OCI-LY3 (cell line): ENCODE measurements around the gene ADCY7.

ENCODE experiments used
- H2AFZ ChIP-seq: fragments of 200-600, 300-600 bp; shearing (Covaris generic); 2 replicates; pipeline ENCODE4 v1.6.0; 2014; ENCODE audit warnings: antibody characterized with exemption, low read depth, low read length
- H3K27ac ChIP-seq: fragments of 200-600, 300-600 bp; sonication (generic); 2 replicates; pipeline ENCODE4 v1.5.1; 2014; ENCODE audit warnings: mild to moderate bottlenecking, low read length, moderate library complexity, mixed read lengths
- H3K27me3 ChIP-seq: fragments of 200-600, 300-600 bp; sonication (generic); 2 replicates; pipeline ENCODE4 v1.6.1; 2014; ENCODE audit warnings: low read depth, low read length, mixed read lengths
- H3K36me3 ChIP-seq: fragments of 200-600, 300-600 bp; sonication (generic); replicated peaks from 2 replicates; pipeline ENCODE3; 2014; ENCODE audit warnings: low read depth, low read length, mixed read lengths
- H3K4me1 ChIP-seq: fragments of 300-600, 200-600 bp; sonication (generic); 2 replicates; pipeline ENCODE4 v1.6.1; 2014; ENCODE audit warnings: low read length, mixed read lengths
- H3K4me2 ChIP-seq: fragments of 200-600, 300-600 bp; sonication (generic); 2 replicates; pipeline ENCODE4 v1.6.1; 2014; ENCODE audit warnings: low read length, mixed read lengths
- H3K4me3 ChIP-seq: fragments of 300-600, 200-600 bp; sonication (generic); 2 replicates; pipeline ENCODE4 v1.5.1; 2014; ENCODE audit warnings: antibody characterized with exemption, mild to moderate bottlenecking, low read length, moderate library complexity
- H3K79me2 ChIP-seq: fragments of 300-600, 200-600 bp; shearing (Covaris generic); 2 replicates; pipeline ENCODE4 v1.6.1; 2014; ENCODE audit warnings: mild to moderate bottlenecking, low read length, mixed read lengths
- H3K9ac ChIP-seq: fragments of 300-600, 200-600 bp; shearing (Covaris generic); 2 replicates; pipeline ENCODE4 v1.6.0; 2014; ENCODE audit warnings: mild to moderate bottlenecking, low read length, moderate library complexity
- H3K9me3 ChIP-seq: fragments of 200-600, 300-600 bp; shearing (Covaris generic); 2 replicates; pipeline ENCODE4 v1.6.1; 2014; ENCODE audit warnings: low read length, mixed read lengths; ENCODE audit not compliant: insufficient read depth
- H4K20me1 ChIP-seq: fragments of 200-600, 300-600 bp; sonication (generic); 2 replicates; pipeline ENCODE4 v1.6.1; 2016; ENCODE audit warnings: low read length, mixed read lengths; ENCODE audit not compliant: insufficient read depth
- CTCF ChIP-seq: fragments of 200-600, 300-600 bp; sonication (generic); IDR thresholded peaks from 2 replicates; pipeline ENCODE4 v1.5.1; 2014; ENCODE audit warnings: antibody characterized with exemption, low read length, low read depth
- EZH2phosphoT487 ChIP-seq: fragments of 200-600 bp; shearing (Covaris generic); IDR thresholded peaks from 2 replicates; pipeline ENCODE4 v1.6.1; 2018; ENCODE audit warnings: antibody characterized with exemption, mixed run types, low read depth

The ADCY7 gene

GRCh38 chr16:50324345-50324744, 58.0 kb downstream of the ADCY7 start:
- TF ChIP-seq CTCF, result no peak
- no peak for TF ChIP-seq EZH2phosphoT487
- Histone ChIP-seq H2AFZ (no peak overlapping the region), H3K4me1 (peaks cover 11% of the 10 kb centered on the region), H4K20me1 (no peaks in the 10 kb centered on the region), H3K4me3 (no peak overlapping the region), H3K9me3 (no peaks in the 10 kb centered on the region), H3K79me2 (no peaks in the 10 kb centered on the region), H3K27ac (no peak overlapping the region), H3K36me3 (peaks cover 49% of the 10 kb centered on the region), H3K27me3 (no peaks in the 10 kb centered on the region), H3K4me2 (no peak overlapping the region), H3K9ac (no peak overlapping the region)

GRCh38 chr16:50326264-50326663, 59.9 kb downstream of the ADCY7 start:
- H3K36me3 ChIP-seq, result peaks cover 38% of the 10 kb centered on the region

GRCh38 chr16:50326835-50327465, 60.6 kb downstream of the ADCY7 start:
- Histone ChIP-seq H3K27ac (no peak overlapping the region), H3K4me3 (no peak overlapping the region), H3K9ac (no peak overlapping the region), H3K4me1 (peaks cover 11% of the 10 kb centered on the region), H3K27me3 (no peaks in the 10 kb centered on the region), H3K36me3 (peaks cover 34% of the 10 kb centered on the region), H3K4me2 (no peak overlapping the region), H4K20me1 (no peaks in the 10 kb centered on the region), H2AFZ (no peak overlapping the region), H3K79me2 (no peaks in the 10 kb centered on the region), H3K9me3 (no peaks in the 10 kb centered on the region)
- no peak for TF ChIP-seq EZH2phosphoT487
- peak; percentile 76 for TF ChIP-seq CTCF

More at GRCh38 chr16:50326264-50326663, 59.9 kb downstream of the ADCY7 start:
- Histone ChIP-seq H3K9me3 (no peaks in the 10 kb centered on the region), H4K20me1 (no peaks in the 10 kb centered on the region), H3K4me2 (no peak overlapping the region), H3K9ac (no peak overlapping the region), H3K79me2 (no peaks in the 10 kb centered on the region), H2AFZ (no peak overlapping the region), H3K4me3 (no peak overlapping the region), H3K27ac (no peak overlapping the region), H3K4me1 (peaks cover 11% of the 10 kb centered on the region), H3K27me3 (no peaks in the 10 kb centered on the region)
- TF ChIP-seq EZH2phosphoT487, result no peak
- TF ChIP-seq CTCF, result no peak

GRCh38 chr16:50329446-50330189, 63.3 kb downstream of the ADCY7 start:
- H2AFZ ChIP-seq, result no peak overlapping the region
- peaks cover 11% of the 10 kb centered on the region for H3K4me1 ChIP-seq

More at GRCh38 chr16:50329446-50330189, 63.3 kb downstream of the ADCY7 start:
- Histone ChIP-seq H3K9me3 (no peaks in the 10 kb centered on the region), H3K79me2 (no peaks in the 10 kb centered on the region), H3K36me3 (peaks cover 38% of the 10 kb centered on the region), H3K27me3 (no peaks in the 10 kb centered on the region), H3K9ac (no peak overlapping the region), H4K20me1 (no peaks in the 10 kb centered on the region), H3K27ac (no peak overlapping the region), H3K4me3 (no peak overlapping the region), H3K4me2 (no peak overlapping the region)
- no peak for TF ChIP-seq EZH2phosphoT487
- no peak for TF ChIP-seq CTCF
